HG02678 (cell line): ENCODE data around the gene TRAPPC12.
"Not testable (repeated sequence)": the region's sequence is repeated elsewhere in the genome, so short reads cannot be mapped to it uniquely, and the experiment has no call there.

Experiments
- ATAC-seq: cut with Tn5 transposase; IDR thresholded peaks from one replicate; pipeline ENCODE4 v1.9.1; 2021; ENCODE audit warnings: mild to moderate bottlenecking, moderate library complexity; ENCODE audit not compliant: unreplicated experiment

Gene TRAPPC12

DNA sequence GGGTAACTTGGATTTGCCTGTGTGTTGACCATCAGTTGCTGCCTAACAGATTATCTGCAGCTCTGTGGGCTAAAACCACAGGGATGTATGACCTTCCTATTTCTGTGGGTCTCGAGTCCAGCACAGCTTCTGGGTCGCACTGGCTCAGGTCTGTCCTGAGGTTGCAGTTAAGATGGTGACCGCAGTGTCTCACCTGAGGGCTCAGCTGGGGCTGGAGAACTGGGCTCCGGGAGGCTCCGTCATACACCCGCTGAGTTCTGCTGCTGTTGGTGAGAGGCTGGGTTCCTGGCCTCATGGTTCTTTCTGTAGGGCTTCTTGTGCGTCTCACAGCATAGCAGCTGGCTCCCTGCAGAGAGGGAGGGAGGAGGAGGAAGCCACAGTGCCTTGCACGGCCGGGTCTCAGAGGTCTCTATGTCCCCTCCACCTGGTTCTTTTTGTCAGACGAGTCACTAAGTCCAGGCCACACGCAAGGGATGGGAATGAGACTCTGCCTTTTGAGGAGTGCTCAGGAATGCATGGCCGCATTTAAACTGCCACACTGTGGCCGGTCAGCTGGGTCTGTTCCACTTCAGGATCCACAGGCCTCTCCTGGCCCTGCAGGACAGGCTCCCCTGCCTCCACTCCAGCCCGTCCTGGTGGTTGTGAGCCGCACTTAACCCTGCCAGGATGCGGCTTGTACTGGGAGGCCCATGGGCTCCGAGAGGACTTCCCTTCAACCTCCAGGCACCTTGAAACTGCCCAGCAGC lies 72.6 kb downstream of the TRAPPC12 start:
- ATAC-seq = no peak

DNA sequence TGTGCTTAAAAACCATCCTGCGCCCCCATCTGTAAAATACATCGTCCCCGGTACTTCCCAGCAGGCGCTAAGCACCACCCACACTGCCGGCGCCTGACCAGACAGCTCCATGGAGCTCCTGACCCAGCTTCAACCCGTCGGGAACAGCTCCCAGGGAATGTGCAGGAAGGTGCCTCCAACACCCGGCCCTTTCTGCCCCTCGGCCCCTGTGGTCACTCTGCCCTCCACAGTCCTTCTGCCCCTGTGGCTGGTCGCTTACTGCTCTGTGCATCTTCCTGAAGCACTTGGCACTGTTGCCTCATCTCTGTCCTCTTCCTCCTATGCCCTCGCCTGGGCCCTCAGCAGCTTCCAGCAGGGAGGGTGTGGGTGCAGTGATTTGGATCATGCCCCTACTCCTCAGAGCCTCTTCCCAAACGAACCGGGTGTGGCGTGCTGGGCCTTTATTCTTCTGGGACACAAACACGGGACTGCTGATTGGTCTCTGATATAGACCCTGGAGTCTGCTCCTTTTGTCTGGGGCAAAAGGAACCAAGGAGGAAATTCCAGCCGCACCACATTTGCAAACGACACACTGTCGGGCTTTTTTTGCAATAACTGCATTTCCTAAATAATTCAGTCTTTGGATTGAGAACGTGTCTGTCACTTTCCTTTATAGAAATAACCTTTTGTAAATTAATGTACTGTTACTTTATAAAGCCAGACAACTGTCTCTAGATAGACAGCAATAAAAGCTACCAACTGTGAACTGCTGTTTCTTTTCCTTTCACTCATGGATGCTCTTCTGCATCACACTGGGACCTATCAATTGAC lies 73.9 kb downstream of the TRAPPC12 start:
- no peak for ATAC-seq

DNA sequence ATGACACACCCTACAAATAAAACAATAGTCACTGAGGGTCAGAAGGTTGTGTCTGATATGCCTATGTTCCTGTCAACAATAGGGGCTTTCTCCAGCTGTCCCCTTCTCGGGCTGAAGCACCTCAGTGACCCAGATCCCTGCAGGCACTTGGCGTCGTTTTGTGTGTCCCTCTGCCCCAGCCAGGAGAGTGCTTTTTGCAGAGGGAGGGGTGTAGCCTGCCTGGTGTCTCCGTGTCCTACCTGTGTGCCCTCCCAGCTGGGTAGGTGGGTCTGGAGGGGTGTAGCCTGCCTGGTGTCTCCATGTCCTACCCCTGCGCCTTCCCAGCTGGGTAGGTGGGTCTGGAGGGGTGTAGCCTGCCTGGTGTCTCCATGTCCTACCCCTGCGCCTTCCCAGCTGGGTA lies 74.5 kb downstream of the TRAPPC12 start:
- ATAC-seq = not testable (repeated sequence)

DNA sequence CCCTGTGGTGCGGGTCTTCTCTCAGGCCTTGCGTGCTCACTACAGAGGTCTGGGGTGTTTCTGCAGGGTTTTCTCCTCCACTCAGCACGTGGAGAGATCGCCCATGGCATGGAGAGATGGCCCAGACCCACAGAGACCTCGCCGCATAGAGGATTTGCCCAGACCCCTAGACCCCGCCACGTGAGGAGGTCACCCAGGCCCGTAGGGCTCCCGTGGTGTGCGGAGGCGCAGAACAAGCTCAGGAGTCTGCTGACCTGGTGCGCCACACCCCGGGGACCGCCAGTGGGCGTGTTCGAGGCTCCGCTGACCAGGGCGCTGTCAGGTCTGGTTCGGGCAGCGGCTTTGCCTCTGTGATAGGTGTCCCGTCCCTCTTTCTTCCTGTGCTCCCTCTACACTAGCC lies 75.3 kb downstream of the TRAPPC12 start:
- ATAC-seq = no peak

DNA sequence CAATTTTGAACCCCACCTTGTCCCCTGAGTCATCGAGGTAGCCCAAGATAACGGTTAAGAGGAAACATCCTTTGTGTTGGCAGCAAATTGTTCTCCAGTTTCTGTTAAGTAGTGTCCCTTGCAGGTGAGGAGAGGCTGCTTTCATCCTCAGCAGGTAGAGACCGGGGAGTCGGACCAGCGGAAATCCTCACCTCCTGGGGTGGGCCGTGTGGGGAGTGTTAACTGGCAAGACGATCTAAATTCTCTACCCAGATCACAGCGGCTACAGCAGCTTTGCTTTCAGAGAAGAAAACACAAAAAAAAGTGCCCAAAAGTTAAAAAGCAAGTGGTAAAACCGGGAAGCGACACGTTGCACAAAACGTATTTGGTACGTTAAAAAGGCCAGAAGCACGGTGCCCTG lies 76.6 kb downstream of the TRAPPC12 start:
- ATAC-seq = no peak

DNA sequence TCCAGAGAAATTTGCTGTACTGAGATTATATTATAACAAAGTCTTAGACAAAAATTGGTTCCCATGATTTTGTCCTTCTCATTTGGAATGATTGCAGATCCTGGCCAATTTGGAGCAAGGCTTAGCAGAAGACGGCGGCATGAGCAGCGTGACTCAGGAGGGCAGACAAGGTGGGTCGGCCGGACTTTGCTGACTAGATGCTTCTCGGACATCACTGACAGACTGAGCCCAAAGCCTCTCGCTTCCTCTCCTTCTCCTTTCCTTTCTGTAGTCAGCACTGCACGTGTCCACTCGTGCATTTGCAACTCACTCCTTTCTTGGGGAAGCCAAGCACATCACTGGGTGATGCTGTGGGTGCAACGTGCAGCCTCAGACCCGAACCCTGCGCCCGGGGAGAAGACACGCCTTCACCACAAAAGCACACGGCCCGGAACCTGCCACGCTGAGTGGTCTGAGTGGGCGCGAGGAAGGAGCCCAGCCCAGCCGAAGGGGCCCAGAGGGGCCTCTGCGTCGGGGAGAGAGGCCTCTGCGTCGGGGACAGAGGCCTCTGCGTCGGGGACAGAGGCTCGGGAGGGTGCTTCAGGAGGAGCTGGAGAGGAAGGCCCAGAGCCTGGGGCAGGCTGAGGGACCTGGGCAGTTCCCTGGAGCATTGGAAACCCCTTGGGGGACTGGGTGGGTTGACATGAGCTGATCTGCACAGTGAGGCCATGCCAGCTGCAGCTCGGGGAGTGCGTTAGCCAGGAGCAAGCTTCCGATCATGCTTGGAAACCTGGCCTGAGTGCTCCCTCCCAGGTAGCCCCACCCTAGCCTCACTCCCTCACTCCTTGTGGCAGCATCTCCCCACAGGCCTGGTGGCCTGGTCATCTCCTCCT lies 78.3 kb downstream of the TRAPPC12 start:
- no peak for ATAC-seq

DNA sequence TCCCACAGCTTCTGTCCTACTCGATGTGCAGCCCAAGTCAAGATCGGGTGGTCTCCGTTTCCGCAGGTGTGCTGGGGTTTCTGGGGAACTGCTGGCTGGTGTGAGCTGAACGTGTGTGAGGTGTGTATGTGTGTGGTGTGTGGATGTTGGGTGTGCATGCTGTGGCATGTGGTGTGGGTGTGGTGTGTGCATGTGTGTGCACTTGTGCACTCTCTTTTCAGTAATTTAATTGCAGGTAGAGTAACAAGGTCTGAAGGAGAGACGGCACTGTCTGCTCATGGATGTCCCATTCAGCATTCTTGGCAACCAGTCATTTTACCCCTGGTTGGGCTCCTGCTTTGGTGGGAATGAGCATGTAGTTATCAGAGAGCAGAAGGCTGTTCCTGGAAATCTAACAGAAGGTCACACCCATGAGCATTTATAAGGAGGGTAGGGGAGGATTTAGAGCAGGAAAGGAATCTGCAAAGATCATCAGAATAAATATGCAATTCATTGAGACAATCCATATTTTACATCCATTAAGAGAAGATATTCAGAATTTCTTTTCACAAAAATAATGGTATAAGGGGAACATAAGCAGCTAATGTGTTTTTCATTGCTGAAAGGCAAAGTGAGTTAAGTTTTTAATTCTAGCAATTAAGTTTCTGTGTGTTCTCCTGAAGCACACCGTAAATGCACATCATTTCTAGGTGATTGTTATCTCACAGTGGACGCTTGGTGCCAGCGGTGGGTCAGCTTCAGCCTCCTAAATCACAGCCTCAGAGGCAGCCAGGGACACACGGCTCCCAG lies 79.1 kb downstream of the TRAPPC12 start:
- ATAC-seq = no peak

DNA sequence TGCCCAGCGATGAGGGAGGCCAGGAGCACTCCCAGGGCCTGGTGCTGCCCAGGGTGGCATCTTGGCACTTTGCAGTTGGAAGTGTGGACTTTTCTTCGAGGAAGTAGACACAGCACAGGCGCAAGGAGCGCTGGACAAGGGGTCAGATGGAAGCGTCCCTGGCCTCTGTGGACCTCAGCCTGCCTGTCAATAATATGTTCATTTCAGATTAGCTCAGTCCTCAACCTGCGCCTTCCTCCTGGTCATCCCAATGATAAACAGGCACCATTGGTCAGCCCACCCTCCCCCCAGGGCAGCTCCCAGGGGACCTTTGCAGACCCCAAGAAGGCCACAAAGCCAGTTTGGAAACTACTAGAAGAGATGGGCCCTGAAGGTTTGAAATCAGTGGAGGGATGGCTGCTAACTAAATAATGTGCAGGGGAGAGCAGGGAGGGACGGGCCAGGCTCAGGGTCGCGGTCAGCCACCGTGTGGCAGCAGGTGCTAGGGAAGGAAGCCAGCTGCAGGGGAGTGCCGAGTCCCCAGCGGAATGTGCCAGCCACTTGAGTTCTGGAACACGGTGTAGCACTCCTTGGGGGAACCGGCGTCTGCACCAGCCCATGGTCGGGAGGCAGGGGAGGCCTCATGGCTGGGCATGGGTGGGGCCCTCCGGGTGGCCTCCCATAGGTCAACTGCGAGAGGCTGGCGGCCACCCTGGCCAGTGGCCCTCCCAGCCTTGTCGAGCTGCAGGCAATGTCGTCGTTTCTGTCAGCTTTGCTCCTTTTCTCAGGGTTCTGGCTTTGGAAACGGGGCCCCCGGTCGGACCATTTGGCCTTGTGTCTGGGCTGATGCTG lies 79.9 kb downstream of the TRAPPC12 start:
- no peak for ATAC-seq

DNA sequence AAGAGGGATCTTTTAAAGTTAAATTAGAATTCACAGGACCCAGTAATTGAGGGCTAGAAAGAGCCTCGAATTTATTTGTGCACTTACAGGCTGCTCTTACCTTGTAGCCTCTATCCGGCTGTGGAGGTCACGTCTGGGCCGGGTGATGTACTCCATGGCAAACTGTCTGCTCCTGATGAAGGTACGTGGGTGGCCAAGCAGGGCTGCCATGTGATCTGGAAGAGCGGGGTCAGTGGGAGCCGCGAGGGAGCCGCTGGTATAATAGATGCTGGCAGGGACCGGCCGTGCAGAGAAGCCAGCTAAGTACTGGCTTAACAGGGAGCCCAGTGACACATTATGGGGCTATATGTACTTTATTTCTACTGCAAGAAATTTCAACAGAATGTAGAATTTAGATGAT lies 80.7 kb downstream of the TRAPPC12 start:
- ATAC-seq = no peak

DNA sequence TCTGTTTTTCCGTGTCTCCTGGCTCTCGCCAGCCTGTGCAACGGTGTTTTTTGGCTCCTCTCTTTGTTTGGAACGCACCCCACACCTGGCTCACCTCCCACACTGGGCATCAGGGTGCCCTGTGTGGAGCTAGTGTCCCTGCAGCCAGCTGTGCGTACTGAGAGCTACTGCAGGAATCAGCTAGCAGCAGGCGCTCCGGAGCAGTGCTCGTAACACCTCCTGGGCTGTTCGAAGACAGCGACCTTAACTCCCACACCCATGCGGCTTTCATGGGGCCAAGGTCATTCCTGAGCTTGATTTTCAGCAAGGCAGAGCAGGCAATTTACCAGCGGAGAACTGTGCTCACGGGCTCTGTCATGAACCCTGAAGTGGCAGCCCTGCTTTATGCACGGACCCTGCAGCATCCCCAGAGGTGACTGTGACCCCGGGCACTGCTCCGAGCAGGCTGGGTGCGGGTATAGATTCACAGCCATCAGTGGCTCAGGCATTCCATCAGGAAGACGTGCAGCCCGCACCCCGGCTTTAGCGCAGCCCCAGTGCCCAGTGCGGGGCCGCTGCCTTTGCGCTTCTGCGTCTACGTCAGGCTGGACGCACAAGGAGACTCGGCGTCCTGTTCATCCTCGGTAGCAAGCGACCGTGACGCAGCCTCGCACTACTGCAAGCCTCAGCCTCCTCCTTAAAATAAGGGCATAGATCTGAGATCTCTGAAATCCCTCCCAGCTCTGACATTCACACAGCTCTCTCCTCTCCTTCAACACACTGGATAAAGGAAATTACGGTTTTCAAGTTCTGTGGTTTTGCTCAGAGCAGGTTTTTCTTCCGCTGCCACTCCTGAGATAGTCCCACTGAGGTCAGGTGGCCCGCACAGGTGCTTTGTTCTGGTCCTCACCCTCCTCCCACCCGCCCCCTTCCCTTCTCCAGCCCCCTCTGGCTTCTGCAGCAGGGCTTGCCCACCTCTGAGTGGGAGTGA lies 81.6 kb downstream of the TRAPPC12 start:
- ATAC-seq = peak; percentile 1

DNA sequence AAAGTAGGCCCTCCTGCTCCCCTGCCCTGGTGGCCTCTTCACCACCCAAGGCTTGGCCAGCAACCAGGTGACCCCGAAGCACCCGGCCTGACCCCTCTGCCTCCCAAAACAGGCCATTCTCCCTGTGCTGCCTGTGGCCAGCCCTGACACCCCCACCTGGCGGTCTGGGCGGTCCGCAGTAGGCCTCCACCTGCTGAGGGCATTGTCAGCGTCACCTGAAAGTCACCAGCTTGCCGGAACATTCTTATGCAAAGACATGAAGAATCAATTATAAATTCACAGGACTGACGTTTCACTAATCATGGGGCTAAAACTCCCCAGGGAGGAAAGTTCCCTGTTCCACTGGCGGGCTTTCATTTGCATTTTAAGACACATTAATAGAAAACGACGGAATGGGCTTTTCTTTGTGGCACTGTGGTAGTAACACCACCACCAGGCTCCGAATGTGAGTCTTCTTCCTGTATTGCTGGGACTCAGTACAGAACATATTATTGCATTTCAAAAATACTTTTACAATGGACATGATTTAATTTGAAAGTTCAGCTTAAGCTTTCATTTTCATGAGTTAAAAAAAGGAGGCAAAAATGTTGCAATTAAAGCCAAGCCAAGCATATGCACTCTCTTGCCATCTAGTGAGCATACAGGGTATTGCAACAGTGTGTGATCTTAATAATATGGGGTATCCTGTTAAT lies 82.5 kb downstream of the TRAPPC12 start:
- peak; percentile 77 for ATAC-seq

DNA sequence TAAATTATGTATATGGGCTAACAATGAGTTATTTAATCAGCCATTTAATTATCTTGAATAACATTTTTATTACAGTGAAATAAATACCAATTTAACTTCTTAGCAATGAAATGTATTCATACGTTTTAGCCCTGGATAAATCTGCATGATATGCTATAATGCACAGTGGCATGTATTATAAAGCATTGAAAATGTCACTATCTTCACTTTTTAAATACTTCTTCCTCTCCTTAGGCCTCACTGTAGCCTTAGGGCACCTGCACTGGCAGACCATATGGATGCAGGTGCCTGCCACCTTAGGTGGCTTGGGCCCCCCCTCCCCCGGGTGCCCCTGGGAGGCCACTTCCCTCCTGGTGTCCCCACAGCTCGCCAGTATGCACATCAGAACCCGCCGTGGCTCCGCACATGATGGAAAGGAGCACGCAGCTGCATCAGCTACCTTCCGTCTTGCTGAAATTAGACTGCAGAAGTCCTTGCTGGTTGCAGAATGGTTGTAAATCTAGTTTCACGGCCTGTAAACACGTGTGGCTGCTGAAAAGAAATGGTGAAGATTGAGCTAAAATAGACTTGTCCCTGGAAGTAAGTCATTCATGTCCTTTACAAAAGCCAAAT lies 83.1 kb downstream of the TRAPPC12 start:
- no peak for ATAC-seq

DNA sequence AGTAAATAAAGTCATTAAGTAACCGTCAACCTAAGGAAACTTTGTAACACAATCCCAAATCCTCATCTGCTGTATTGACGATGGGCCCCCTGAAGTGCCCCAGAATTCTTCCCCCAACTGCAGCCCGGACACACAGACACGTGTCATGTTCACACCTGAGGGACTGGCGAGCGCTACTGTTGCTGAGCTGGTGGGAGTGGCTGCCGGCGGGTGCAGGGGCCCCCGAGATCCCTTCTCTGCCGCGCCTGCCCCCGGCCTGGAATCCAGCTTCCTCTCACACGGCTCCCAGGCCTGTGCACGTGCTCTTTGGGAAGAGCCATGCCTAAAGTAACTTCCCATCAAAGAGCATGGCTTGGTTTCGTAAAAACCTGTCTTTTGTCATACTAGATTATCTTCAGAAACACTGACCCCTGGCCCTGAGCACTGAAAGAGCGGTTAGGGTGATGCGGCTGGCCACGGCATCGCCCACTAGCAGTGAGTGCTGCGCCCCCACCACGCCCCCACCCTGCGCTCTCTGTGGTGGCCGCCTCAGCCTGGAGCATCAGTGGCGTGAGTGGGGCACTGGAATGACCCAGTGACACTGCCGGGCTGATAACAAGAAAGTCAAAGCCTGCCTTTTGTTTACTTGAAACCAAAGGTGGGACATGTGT lies 83.8 kb downstream of the TRAPPC12 start:
- ATAC-seq = no peak

DNA sequence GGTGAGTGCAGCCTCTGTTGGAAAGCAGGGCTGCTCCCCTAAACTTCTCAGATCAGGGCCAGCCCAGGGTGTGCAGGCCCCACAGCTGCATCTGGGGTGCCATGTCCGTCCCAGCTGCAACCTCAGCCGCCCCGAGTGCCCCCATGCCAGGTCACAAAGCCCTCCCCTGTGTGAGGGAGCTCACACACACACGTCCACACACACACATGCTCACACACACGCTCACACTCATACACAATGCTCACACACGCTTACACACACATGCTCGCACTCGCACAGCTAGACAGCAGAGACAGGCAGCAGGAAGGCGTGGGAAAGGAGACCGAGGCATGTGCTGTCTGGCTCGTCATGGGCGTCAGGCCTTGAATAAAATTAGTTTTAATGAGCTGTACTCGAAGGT lies 84.5 kb downstream of the TRAPPC12 start:
- no peak for ATAC-seq

DNA sequence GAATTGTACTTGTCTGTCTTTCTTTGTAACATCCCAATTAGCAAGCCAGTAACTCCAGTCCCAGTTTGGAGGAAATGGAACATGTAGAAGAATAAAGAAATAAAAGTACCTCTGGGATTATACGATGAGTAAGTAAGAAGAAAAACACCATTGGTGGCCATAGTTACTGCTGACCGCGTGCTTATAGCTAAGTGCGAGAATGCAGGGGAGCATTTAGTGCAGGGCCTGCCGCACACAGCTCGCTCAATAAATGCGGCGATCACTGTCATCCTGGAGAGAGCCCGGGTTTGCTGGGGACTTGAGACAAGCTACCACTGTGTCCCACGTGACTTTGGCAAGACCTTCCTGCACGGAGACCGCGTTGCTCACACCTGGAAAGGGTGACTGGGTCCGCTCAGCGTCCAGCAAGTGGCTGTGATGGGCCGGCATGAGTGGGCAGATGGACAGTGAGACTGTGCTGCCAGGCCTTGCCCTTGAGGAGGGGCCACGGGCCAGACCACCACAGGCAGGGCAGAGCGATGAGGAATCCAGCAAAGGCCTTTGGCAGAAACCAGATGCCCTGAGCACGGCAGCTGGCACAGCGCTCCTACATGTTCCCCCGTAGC lies 85.0 kb downstream of the TRAPPC12 start:
- no peak for ATAC-seq

DNA sequence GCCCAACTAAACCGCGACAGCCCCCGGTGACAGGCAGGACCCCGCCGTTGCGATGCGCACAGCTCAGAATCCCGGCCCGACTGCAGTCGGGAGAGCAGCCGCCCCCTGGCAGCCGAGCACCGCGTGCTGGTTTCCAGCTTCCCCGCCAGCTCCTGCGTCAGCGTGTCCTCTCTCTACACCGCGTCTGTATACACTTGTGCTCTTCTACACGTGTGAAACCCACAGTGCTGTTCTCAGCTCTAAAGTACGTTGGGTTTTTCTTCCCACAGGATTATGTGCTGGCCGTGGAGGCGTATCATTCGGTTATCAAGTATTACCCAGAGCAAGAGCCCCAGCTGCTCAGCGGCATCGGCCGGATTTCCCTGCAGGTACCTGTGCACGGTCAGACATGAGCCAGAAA lies 85.8 kb downstream of the TRAPPC12 start:
- no peak for ATAC-seq
